ENCODE measurements around the gene INO80B.
"Not testable (repeated sequence)": the region's sequence is repeated elsewhere in the genome, so short reads cannot be mapped to it uniquely, and the experiment has no call there.

Gene INO80B

GRCh38 chr2:74426181-74426758, 28.6 kb upstream of the INO80B start:
- no peak for DNase-seq

GRCh38 chr2:74427551-74427950, 27.3 kb upstream of the INO80B start:
- no peak for DNase-seq

DNA sequence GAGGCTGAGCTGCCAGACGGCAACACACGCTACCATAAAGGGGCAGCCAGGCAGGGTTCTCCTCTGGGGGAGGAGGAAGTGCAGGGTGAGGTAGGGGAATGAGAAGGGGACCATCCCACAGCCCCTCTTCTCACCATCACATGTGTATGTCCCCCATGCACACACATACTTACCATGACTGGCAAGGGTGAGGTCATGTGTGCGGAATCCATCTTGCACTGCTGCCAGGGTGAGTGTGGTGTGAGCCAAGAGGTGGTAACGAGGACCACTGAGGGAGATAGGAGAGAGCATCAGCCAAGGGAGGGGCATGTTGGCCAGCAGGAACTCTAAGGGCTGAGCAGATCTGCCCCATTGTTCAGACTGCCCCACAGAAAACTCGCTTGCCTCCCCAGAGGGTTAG, 26.2 kb upstream of the INO80B start:
- DNase-seq = no peak

- DNase-seq = no peak
Measured at GRCh38 chr2:74429487-74430451, 25.1 kb upstream of the INO80B start.

DNA sequence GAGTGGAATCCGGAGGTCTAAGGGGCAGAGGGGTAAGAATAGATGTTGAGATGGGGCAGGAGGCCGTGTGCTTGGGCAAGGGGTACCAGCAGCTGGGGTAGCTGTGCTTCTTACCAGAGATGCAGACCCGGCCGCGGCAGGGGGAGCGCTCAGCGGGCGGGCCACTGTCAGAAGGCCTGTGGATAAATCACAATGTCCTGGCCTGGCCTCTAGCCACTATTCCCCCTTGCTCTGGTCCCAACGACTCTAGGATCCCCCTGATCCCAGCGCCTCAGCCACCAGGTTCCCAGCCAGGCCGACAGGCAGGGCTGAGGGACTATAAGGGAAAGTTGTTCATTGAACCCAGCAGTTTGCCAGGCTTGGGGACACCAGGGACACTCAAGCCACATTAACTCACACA, 24.4 kb upstream of the INO80B start:
- no peak for DNase-seq

- no peak for DNase-seq
Measured at GRCh38 chr2:74436111-74436805, 18.6 kb upstream of the INO80B start.

DNA sequence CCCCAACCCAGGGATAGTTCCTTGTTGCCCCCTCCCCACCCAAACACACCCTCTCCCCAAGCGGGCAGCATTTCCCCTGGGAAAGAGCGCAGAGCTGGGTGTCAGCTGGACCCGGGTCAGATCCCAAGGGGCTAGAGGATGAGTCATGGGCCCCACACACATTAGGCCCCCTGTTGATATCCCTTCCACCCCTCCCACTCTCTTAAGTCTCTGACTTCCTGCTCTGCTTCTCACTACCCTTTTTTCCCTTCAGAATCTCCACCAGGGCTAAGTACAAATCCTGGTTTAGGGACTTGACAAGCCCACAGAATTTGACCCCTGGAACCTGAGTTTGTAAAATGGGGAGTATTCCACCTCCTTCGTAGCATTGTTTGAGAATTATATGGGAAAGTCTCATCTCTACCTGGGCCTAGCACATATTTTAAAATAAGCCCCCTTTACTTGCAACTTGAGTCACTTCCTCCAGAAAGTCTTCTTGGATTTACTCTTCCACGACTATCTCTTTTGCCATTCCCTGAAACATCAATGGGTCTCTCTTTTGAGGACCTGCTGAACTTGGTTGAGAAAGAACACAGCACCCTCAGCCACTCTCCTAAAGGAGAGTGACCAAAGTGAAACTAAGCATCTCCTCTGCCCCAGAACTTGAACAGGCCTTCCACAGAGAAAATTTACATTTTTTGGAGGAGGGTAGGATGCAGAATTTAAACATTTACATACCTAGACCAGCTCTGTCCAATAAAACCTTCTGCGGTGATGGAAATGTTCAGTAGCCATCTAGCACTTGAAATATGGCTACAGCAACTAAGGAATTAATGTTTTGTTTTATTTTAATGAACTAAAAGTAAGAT, 17.8 kb upstream of the INO80B start:
- DNase-seq = no peak

DNA sequence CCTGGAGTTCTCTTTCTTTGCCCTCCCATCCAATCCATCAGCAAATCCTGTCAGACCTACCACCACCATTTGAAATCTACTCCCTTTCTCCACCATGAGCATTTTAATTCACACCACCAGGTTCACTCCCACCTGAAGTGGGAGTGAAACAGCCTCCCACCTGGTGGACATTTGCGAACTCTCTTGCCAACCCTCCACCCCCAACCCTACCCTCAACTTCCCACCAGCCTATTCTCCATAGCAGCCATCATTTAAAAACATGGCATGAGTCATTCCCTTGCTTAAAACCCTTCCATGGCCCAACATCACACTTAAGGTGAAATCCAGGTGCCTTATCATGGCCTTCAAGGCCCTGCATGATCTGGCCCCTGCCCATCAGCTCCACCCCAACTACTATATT, 16.6 kb upstream of the INO80B start:
- no peak for DNase-seq

DNA sequence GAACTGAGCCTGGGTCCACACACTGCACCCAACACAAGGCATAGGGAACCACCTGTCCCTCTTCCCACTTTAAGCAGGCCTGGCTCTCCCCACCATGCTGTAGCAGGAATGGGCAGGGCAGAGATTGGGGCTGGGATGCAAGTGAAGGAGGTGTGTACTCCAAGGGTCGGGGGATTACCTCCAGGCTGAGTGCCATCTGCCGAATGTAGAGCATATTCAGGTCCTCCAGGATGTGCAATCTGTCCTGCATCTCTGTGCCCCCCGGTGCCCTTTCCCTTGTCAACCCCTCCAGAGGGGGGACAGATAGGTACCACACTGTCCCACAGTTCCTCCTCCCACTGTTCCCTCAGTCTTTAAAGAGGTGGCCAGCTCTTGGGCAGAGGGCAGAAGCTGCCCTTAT, 15.5 kb upstream of the INO80B start:
- DNase-seq = no peak

DNA sequence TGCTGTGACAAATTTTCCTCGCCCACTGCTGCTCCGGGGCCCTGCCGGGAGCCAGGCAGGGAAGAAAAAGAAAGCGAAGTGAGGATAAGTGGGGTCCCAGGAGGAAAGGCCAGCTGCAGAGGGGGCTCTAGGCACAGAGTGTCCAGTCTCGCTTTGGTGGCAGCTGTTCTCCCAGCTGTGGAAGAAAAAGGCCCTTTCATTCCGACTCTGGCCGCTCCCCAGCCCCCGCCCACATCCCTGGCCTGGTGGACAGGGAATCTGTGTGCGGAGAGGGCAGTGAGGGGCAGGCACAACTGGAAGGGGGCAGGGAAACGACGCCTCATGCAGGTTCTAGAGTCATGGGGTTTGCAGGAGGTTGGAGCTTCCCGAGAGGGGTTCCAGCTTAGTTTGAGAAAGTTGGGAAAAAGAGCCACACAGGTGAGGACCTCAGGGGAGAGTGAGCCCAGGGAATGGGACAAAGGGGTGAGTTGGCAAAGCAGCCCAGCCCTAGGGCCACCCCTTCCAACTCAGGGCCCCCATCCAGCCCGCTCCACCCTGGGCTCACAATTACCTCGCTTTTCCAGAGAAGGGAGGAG, 15.0 kb upstream of the INO80B start:
- DNase-seq = peak; percentile 93

DNA sequence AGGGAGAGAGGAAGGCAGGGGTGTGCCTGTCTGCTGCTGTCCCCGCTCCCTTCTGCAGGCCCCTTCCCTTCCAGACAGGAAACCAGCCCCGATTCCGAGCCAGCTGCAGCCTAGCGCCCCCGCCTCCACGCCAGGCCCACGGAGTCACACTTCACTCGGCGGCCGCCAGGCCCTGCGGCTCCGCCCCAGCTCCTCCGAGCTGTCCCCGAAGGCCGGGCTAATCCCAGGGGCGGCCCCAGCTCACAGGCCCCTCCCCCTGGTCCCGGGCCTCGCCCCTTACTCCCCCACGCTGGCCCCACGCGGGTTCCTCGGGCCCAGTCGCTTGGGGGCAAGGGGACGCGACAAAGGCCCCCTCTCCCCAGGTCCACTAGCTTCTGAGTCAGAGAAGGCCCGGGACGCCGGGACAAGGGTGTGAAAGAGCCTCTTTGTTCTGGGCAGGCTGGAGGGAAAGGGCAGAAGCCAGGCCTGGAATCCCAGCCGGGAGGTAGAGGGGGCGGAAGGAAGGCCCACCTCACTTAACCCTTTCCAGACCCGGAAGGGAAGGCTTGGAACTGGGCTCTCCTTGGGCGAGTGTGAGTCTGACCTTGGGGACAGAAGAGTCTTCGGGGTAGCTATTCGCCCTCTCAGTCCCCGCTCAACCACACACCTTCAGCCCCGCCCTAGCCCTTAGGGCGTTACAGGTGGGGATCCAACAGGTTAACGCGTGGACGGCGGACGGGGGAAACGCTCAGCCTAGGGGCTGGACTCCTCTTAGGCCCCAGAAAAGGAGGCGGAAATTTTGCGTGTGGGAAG, 14.3 kb upstream of the INO80B start:
- DNase-seq = peak; percentile 97

DNA sequence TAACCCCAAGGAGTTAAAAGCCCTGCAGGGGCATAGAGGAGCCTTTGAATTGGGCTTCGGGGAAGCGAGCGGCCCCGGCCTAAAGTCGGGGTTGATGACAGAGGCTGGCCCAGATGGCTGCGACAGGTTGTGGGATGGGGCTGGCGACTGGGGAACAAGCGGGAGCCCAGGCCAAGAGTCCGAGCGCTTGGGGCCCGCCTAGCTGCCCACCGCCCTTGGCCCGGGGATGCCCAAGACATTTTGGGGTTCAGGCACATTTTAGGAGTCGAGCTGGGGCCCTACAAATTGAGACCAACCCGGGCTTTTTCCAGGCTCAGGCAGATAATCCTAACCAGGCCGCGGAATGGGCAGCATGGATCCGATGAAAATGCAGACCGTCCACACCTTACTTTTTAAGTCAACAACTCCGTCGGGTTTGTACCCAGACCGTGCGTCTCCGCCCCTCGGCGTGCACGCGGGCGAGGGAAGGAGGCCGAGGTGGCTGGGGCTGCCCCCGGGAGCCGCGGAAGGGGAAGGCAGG, 13.7 kb upstream of the INO80B start:
- DNase-seq = no peak

GRCh38 chr2:74441690-74442482, 13.0 kb upstream of the INO80B start, which contains the start of gene RTKN:
TSS of gene RTKN (minus strand) at chr2:74441937. CDS start at chr2:74441816, 121 bp downstream.
- no peak for DNase-seq

DNA sequence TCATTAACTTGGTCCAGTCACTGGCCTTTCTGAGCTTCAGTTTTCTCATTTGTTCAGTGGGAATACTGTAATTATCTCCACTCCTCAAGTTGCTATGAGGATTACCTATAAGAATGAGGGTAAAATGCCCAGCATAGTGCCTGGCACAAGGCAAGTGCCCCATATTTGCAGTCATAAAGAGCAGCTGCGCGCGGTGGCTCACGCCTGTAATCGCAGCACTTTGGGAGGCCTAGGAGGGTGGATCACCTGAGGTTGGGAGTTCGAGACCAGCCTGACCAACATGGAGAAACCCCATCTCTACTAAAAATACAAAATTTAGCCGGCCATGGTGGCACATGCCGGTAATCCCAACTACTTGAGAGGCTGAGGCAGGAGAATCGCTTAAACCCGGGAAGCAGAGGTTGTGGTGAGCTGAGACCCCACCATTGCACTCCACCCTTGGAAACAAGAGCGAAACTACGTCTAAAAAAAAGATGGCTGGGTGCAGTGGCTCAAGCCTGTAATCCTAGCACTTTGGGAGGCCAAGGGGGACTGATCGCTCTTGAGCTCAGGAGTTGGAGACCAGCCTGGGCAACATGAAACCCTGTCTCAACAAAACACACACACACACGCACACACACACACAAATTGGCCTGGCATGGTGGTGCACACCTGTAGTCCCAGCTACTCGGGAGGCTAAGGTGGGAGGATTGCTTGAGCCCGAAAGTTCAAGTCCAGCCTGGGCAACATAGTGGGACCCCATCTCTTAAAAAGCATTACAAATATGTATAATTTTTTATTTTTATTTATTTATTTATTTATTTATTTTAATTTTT, 12.2 kb upstream of the INO80B start:
- not testable (repeated sequence) for DNase-seq

GRCh38 chr2:74444498-74445318, 10.2 kb upstream of the INO80B start:
- DNase-seq = no peak

- no peak for DNase-seq
Measured at GRCh38 chr2:74447230-74447999, 7.5 kb upstream of the INO80B start.

- no peak for DNase-seq
Measured at GRCh38 chr2:74448771-74449170, 6.1 kb upstream of the INO80B start.

All from left hindlimb (tissue), 1 donor.